Heart left ventricle (tissue), 13 donors: Measurements from ENCODE around the gene ATP6V0A4.

ENCODE experiments used
- POLR2A ChIP-seq, 2 donors: fragments of 450-650 bp; IDR thresholded peaks; one replicate each; pipeline ENCODE4 v1.6.1; 2017; ENCODE audit warnings: antibody characterized with exemption in 2 of 2, mild to moderate bottlenecking in 2 of 2, moderate library complexity in 2 of 2
- TF ChIP-seq, protein P1 (sequence below), 12 donors: fragments of 200-600 bp; sonication (generic) in 4 of 12; IDR thresholded peaks; one replicate each; pipeline versions ENCODE4 v1.5.0 to v1.8.0; 2018 to 2022; ENCODE audit warnings: antibody characterized with exemption in 12 of 12, mild to moderate bottlenecking in 5 of 12
- donor health status: ischemic (EF 13 %, LVEDD 7.1; RV severe dilation, severe dysfunction).
- donor health status: DM: no; HTN: yes; CAD: no.
- donor health status: DM: no; HTN: no; CAD: no.
- donor health status: ischemic (EF 25% LVEDD 6.9; RV normal size, moderate dysfunction).
- donor health status: ischemic (EF 25% LVEDD 5.7; RV mildly dilated, moderate dysfunction).
- donor health status: ischemic (EF 35%, LVEDD 5.7; RV mildly dilated, moderate dysfunction).
- donor health status: nonischemic (EF 11% LVEDD 7.7; RV severe dilation, severe dysfunction).
- donor health status: DM: yes; HTN: yes; CAD: no.
- donor health status: PGD.
- donor health status: ischemic (EF 29% LVEDD 5.4; RV normal size, mild dysfunction).
- donor health status: nonischemic (EF 23%, LVEDD 6.1; RV moderate dilation, normal function).

DNA sequence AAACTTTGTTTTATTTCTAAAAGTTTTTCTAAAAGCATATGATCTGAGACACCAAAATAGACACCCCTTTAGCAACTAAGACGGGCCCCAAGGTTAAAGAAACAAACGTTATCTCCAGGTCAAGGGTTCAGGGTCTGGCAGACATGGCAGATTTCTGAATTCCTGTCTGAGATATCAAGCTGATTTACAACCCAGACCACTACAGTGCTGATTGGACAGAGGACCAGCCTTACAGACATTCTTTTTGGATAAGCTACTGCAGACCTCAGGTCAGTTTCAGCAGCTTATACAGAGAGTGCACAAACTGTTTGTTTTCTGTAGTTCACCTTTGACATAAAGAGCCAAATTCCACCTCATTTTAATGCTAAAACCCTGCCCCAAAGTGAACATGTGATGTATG is 131.6 kb downstream of the ATP6V0A4 start:
- TF ChIP-seq, protein P1, sequence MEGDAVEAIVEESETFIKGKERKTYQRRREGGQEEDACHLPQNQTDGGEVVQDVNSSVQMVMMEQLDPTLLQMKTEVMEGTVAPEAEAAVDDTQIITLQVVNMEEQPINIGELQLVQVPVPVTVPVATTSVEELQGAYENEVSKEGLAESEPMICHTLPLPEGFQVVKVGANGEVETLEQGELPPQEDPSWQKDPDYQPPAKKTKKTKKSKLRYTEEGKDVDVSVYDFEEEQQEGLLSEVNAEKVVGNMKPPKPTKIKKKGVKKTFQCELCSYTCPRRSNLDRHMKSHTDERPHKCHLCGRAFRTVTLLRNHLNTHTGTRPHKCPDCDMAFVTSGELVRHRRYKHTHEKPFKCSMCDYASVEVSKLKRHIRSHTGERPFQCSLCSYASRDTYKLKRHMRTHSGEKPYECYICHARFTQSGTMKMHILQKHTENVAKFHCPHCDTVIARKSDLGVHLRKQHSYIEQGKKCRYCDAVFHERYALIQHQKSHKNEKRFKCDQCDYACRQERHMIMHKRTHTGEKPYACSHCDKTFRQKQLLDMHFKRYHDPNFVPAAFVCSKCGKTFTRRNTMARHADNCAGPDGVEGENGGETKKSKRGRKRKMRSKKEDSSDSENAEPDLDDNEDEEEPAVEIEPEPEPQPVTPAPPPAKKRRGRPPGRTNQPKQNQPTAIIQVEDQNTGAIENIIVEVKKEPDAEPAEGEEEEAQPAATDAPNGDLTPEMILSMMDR (IDR thresholded peaks at IDR 0.05), result no peak
- no peak for TF ChIP-seq POLR2A (IDR thresholded peaks at IDR 0.05)
